SU-DHL-6 (cell line): Measurements from ENCODE around the gene RBL1.
"Not testable (repeated sequence)": the region's sequence is repeated elsewhere in the genome, so short reads cannot be mapped to it uniquely, and the experiment has no call there.

ENCODE experiments used
- H2AFZ ChIP-seq: fragments of 200-600 bp; sonication (generic); 2 replicates; pipeline ENCODE4 v1.6.1; 2014; ENCODE audit warnings: low read depth, mild to moderate bottlenecking, moderate library complexity, mixed read lengths, antibody characterized with exemption, low read length; ENCODE audit not compliant: severe bottlenecking
- H3F3A ChIP-seq: fragments of 200-600 bp; shearing (Covaris generic); 2 replicates; pipeline ENCODE4 v1.6.0; 2016; ENCODE audit warnings: antibody characterized with exemption, mild to moderate bottlenecking; ENCODE audit not compliant: insufficient read depth
- H3K27ac ChIP-seq: fragments of 200-600 bp; sonication (generic); 2 replicates; pipeline ENCODE4 v1.5.1; 2016; ENCODE audit warnings: low read depth, mild to moderate bottlenecking, low read length, moderate library complexity, mixed read lengths
- H3K27me3 ChIP-seq: fragments of 200-600 bp; sonication (generic), shearing (Covaris generic); 2 replicates; pipeline ENCODE4 v1.6.0; 2014; ENCODE audit warnings: mild to moderate bottlenecking, low read length
- H3K36me3 ChIP-seq: fragments of 200-600 bp; sonication (generic); 2 replicates; pipeline ENCODE4 v1.6.1; 2014; ENCODE audit warnings: mild to moderate bottlenecking, low read length, mixed read lengths
- H3K4me2 ChIP-seq: fragments of 300-600, 200-600 bp; shearing (Covaris generic), sonication (generic); 2 replicates; pipeline ENCODE4 v1.6.0; 2014; ENCODE audit warnings: low read length, low read depth, mild to moderate bottlenecking; ENCODE audit not compliant: poor library complexity, severe bottlenecking
- H3K4me3 ChIP-seq: fragments of 200-600 bp; sonication (generic); 2 replicates; pipeline ENCODE4 v1.5.1; 2014; ENCODE audit warnings: antibody characterized with exemption, low read length, mild to moderate bottlenecking, mixed read lengths; ENCODE audit not compliant: insufficient read depth, poor library complexity, severe bottlenecking
- H3K79me2 ChIP-seq: fragments of 200-600 bp; sonication (generic); 2 replicates; pipeline ENCODE4 v1.6.1; 2014; ENCODE audit warnings: mild to moderate bottlenecking, low read length, moderate library complexity; ENCODE audit not compliant: insufficient read depth
- H3K9ac ChIP-seq: fragments of 200-600 bp; sonication (generic); 2 replicates; pipeline ENCODE4 v1.7.0; 2014; ENCODE audit warnings: mild to moderate bottlenecking, low read length
- H3K9me2 ChIP-seq: fragments of 200-600 bp; sonication (generic); replicated peaks from 2 replicates; pipeline ENCODE4 v1.6.1; 2014; ENCODE audit warnings: low read length; ENCODE audit not compliant: insufficient read depth
- H3K9me3 ChIP-seq: fragments of 200-600 bp; sonication (generic); 2 replicates; pipeline ENCODE4 v1.6.1; 2014; ENCODE audit warnings: low read length, mixed read lengths; ENCODE audit not compliant: insufficient read depth
- H4K20me1 ChIP-seq: fragments of 200-600 bp; sonication (generic); 2 replicates; pipeline ENCODE4 v1.6.1; 2014; ENCODE audit warnings: low read depth, mild to moderate bottlenecking, antibody characterized with exemption, low read length, moderate library complexity, mixed read lengths
- CTCF ChIP-seq: fragments of 200-600 bp; sonication (generic); IDR thresholded peaks from one replicate; pipeline ENCODE4 v1.5.1; 2017; ENCODE audit warnings: antibody characterized with exemption, mild to moderate bottlenecking, low read length, moderate library complexity; ENCODE audit not compliant: insufficient read depth, poor library complexity, severe bottlenecking
- EZH2phosphoT487 ChIP-seq: fragments of 200-600 bp; sonication (generic), shearing (Covaris generic); conservative IDR thresholded peaks from 2 replicates; pipeline ENCODE4 v1.6.1; 2018; ENCODE audit warnings: mild to moderate bottlenecking, antibody characterized with exemption, low read length, moderate library complexity, mixed read lengths

The RBL1 gene

GRCh38 chr20:37053230-37053950 is 42.4 kb downstream of the RBL1 start:
- H4K20me1 ChIP-seq = no peaks in the 10 kb centered on the region
- no peaks in the 10 kb centered on the region for H3K9me3 ChIP-seq
- H3K9ac ChIP-seq = no peak overlapping the region
- H3K4me3 ChIP-seq = no peak overlapping the region
- peaks cover 17% of the 10 kb centered on the region; the same call in 1 of the 2 replicates for H3F3A ChIP-seq
- no peaks in the 10 kb centered on the region for H3K9me2 ChIP-seq
- no peak overlapping the region for H3K27ac ChIP-seq
- H3K79me2 ChIP-seq = no peaks in the 10 kb centered on the region
- no peak for TF ChIP-seq EZH2phosphoT487
- TF ChIP-seq CTCF = no peak
- peaks cover 40% of the 10 kb centered on the region for H3K36me3 ChIP-seq
- no peak overlapping the region for H2AFZ ChIP-seq
- H3K27me3 ChIP-seq = no peaks in the 10 kb centered on the region
- no peak overlapping the region for H3K4me2 ChIP-seq

DNA sequence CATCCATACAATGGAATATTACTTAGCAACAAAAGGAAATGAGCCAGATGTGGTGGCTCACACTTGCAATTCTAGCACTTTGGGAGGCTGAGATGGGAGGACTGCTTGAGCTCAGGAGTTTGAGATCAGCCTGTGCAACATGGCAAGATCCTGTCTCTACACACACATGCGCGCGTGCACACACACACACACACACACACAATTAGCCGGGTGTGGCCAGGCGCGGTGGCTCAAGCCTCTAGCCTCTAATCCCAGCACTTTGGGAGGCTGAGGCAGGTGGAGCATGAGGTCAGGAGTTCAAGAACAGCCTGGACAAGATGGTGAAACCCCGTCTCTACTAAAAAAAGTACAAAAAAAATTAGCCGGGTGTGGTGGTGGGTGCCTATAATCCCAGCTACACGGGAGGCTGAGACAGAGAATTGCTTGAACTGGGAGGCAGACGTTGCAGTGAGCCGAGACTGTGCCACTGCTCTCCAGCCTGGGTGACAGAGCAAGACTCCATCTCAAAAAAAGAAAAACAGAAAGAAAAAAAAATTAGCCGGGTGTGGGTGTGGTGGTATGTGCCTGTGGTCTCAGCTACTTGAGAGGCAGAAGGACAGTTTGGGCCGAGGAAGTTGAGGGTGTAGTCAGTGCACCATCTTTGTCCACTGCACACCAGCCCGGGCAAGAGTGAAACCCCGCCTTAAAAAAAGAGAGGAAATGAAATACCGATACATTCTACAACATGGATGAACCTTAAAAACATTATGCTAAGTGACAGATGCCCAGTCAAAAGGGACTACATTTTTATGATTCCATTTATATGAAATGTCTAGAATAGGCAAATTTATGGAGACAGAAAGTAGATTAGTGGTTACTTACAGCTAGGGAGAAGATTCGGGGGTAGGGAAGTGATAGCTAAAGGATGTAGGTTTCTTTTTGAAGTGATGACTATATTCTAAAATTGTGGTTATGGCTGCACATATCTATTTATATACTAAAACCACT is 52.5 kb downstream of the RBL1 start:
- no peaks in the 10 kb centered on the region for H3K79me2 ChIP-seq
- H3K27me3 ChIP-seq = no peaks in the 10 kb centered on the region
- TF ChIP-seq EZH2phosphoT487 = no peak
- no peak for TF ChIP-seq CTCF
- H3K9ac ChIP-seq = peak overlapping the region; percentile 29; the same call in 1 of the 2 replicates
- no peaks in the 10 kb centered on the region for H3K9me2 ChIP-seq
- peak overlapping the region; percentile 92 for H3K27ac ChIP-seq
- H3K4me2 ChIP-seq = peak overlapping the region; percentile 75
- no peaks in the 10 kb centered on the region for H3K9me3 ChIP-seq
- H3K36me3 ChIP-seq = peaks cover 57% of the 10 kb centered on the region
- peaks cover 25% of the 10 kb centered on the region for H3F3A ChIP-seq
- H4K20me1 ChIP-seq = no peaks in the 10 kb centered on the region
- peak overlapping the region; percentile 28 for H3K4me3 ChIP-seq
- H2AFZ ChIP-seq = peak overlapping the region; percentile 8

DNA sequence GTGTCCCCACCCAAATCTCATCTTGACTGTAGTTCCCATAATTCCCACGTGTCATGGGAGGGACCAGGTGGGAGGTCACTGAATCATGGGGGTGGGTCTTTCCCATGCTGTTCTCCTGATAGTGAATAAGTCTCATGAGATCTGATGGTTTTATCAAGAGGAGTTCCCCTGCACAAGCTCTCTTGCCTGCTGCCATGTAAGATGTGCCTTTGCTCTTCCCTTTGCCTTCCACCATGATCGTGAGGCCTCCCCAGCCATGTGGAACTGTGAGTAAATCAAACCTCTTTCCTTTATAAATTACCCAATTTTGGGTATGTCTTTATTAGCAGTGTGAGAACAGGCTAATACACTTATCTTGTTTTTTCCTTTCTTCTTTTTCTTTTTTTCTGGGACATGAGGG is 56.4 kb downstream of the RBL1 start:
- peaks cover 14% of the 10 kb centered on the region for H3F3A ChIP-seq
- not testable (repeated sequence) for H3K9ac ChIP-seq, H3K4me3 ChIP-seq, H3K79me2 ChIP-seq, H2AFZ ChIP-seq, H3K9me2 ChIP-seq, H3K9me3 ChIP-seq, H3K27ac ChIP-seq, H3K4me2 ChIP-seq, H4K20me1 ChIP-seq, H3K27me3 ChIP-seq
- peaks cover 62% of the 10 kb centered on the region for H3K36me3 ChIP-seq
